Retina (tissue), 1 donor: ENCODE data around the gene FMO1.
A peak's percentile ranks its signal among the peaks of the same experiment; 100 is the strongest.
"Not testable (repeated sequence)": the region's sequence is repeated elsewhere in the genome, so short reads cannot be mapped to it uniquely, and the experiment has no call there.

Experiments
- DNase-seq: peaks from one replicate; pipeline ENCODE4 v3.0.0-alpha.2; 2016

The FMO1 gene

GRCh38 chr1:171290621-171291020 is 42.3 kb downstream of the FMO1 start:
- no peak for DNase-seq

- DNase-seq = no peak
Measured at GRCh38 chr1:171292799-171293198, 44.5 kb downstream of the FMO1 start.

- DNase-seq = not testable (repeated sequence)
Measured at GRCh38 chr1:171295383-171295782, 47.1 kb downstream of the FMO1 start.

GRCh38 chr1:171295821-171296220 is 47.5 kb downstream of the FMO1 start:
- no peak for DNase-seq

DNA sequence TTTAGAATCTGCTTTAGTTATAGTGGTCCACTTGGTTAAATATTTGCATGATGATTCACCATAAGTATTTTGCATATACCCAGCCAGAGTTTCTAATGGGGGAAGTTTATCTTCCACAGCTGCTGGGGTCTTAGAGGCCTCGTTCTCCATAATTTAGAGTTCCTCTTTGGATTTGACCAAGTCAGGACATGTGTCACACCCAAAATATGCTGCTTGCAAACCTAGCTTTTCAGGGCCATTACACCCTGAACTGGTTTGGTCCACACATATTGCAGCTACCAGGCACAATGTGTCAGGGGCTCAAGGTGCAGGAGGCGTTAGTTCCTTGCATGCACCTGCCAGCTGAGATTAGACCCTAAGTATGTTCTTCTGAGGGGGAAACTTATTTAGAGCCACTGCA is 48.6 kb downstream of the FMO1 start:
- DNase-seq = no peak

GRCh38 chr1:171298696-171299095 is 50.4 kb downstream of the FMO1 start:
- DNase-seq = no peak

DNA sequence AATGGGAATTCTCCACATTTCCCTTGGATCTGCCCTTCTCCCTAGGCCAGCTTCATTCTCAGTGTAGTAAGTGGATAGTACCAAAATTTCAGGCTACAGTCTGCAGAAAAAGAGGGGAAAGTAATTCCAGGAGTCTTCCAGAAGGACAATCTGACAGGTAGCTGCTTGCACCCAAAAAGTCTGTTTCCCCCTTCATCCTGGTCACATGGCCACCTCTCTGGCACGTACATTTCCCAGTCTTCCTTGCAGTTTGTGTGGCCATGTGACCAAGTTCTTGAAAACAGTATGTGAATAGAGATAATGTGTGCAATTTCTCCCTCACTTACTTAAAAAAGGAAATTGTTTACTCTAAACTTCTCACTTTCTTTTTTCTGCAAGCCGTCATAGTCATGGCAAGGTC is 51.0 kb downstream of the FMO1 start:
- DNase-seq = no peak

GRCh38 chr1:171300401-171300800 is 52.1 kb downstream of the FMO1 start:
- no peak for DNase-seq

GRCh38 chr1:171310661-171311087 is 62.4 kb downstream of the FMO1 start:
- no peak for DNase-seq

DNA sequence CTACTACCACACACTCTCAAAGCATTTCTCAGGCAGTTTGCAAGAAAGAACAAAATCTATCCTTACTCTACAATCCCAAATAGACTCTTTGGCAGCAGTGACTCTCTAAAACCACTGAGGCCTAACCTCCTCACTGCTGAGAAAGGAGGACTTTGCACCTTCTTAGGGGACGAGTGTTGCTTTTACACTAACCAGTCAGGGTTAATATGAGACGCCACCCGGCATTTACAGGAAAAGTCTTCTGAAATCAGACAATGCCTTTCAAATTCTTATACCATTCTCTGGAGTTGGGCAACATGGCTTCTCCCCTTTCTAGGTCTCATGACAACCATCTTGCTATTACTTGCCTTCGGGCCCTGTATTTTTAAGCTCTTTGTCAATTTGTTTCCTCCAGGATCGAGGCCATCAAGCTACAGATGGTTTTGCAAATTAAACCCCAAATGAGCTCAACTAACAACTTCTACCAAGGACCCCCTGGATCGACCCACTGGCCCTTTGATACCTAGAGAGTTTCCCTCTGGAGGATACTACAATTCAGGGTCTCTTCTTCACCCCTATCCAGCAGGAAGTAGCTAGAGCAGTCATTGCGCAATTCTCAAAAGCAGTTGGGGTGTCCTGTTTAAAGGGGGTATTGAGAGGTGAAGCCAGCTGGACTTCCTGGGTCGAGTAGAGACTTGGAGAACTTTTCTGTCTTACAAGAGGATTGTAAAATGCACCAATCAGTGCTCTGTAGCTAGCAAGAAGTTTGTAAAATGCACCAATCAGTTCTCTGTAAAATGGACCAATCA is 63.7 kb downstream of the FMO1 start:
- no peak for DNase-seq

DNA sequence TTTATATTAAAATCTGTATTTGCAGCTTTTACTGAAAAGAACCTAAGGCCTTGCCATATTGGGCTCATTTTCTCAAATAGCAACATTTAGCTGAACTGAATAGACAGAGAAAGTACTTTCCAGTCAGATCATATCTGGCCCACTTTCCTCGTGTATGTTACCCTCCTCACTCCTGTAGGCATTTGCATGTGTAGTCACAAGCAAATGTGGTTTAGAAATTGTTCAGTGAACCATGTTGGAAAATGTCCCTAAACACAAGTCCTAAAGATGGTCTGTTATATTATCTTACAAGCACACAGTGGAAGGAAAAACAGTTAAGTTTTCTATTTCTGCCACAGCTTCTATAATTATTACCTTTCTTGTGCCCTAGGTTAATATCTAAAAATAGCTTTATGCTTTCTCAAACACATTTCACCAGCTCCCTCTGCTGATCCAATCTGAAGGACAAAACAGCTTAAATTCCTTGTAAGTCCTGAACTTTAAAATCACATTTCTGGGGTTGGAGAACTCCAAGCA is 65.1 kb downstream of the FMO1 start:
- no peak for DNase-seq

GRCh38 chr1:171313835-171314320 is 65.6 kb downstream of the FMO1 start, which contains the start of gene FMO4:
Gene FMO4 (plus strand): TSS chr1:171314183. CDS start chr1:171319826, 5,643 bp downstream.
- DNase-seq = peak; percentile 77

GRCh38 chr1:171329251-171329650 is 81.0 kb downstream of the FMO1 start:
- no peak for DNase-seq

DNA sequence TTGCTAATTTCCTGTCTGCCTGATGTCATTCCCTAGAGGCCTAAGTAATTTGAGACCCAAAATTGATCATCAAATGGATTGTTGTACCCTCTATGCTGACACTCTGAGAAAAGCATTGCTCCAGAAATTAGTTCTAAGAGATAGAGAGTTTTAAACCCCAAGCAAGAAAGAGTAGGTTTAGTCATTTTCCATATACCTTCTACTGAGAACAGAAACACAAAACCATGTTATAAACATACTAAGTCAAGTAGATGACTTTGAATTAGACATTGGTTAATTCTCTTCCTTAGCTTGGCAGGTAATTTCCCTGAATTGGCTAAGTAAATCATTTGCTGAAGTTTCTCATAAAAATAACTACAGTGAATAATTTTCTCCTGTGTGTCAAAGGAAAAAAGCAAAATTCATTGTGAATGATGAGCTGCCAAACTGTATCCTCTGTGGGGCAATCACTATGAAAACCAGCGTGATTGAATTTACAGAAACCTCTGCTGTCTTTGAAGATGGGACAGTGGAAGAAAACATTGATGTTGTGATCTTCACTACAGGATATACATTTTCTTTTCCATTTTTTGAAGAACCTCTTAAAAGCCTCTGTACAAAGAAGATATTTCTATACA is 85.8 kb downstream of the FMO1 start:
- DNase-seq = no peak
